Smooth muscle cell of the coronary artery (primary cell): Measurements from ENCODE around the gene ERG. TPM values are rescaled to one million over a fixed set of nuclear protein-coding genes. Genes with fewer than 3 reads are reported as not detected.

Experiments used
- total RNA-seq: library from RNA; depleted of rRNA; stranded (reverse); fragments of >200 nt; gene quantifications from 2 replicates; pipeline ENCODE4 v1.2.3, GENCODE V29; 2014; ENCODE audit warnings: low replicate concordance

Gene ERG
- 1.1 and 1.7 TPM in 2 replicates for total RNA-seq

GRCh38 chr21:38498057-38498833, at the start of gene ERG:
Gene ERG (minus strand): TSS chr21:38498477. CDS start chr21:38498380, 97 bp downstream.

Other genes starting within 250 kb of the ERG start
- gene KCNJ15, start 241.5 kb downstream of the ERG start, total RNA-seq = under 0.01 and 23.1 TPM in 2 replicates